PFSK-1 (cell line): Measurements from ENCODE around the gene NES.

Experiments
- POLR2AphosphoS5 ChIP-seq: IDR thresholded peaks from 2 replicates; pipeline ENCODE4 v1.6.1; 2012; ENCODE audit warnings: low read depth, mild to moderate bottlenecking, control low read depth, low read length, moderate library complexity
- REST ChIP-seq, 2 experiments: IDR thresholded peaks; 2 replicates each; pipeline versions ENCODE4 v1.6.1 to v1.8.0; 2011 to 2012; ENCODE audit warnings: low read depth in 2 of 2, low read length in 2 of 2, control low read depth in 1 of 2, inconsistent platforms in 1 of 2, mild to moderate bottlenecking in 1 of 2, moderate library complexity in 1 of 2; ENCODE audit not compliant: insufficient read depth in 1 of 2

GRCh38 chr1:156664767-156665411 lies 12.3 kb downstream of the NES start:
- TF ChIP-seq POLR2AphosphoS5 (no peak), REST (IDR thresholded peaks at IDR 0.05; ENCODE audit: insufficient read depth in 1 of 2, low read depth in 2 of 2, low read length in 2 of 2) (no peak)
